Endometrial microvascular endothelial cells (primary cell): ENCODE results near the gene C4orf33. TPM values are rescaled to one million over a fixed set of nuclear protein-coding genes. Genes with fewer than 3 reads are reported as not detected.
"Not testable (repeated sequence)": the region's sequence is repeated elsewhere in the genome, so short reads cannot be mapped to it uniquely, and the experiment has no call there.

Source experiments
- in situ Hi-C: cut with HindIII; loops from 2 replicates; pipeline ENCODE4 v1.10.0; 2017; ENCODE audit warnings: low sequenced_read_pairs, low pct_unique_long_range_greater_than_20kb; ENCODE audit errors: inconsistent ontology term
- total RNA-seq: library from RNA; depleted of rRNA; stranded (reverse); fragments of >200 nt; gene quantifications from one replicate; pipeline ENCODE4 v1.2.3, GENCODE V29; 2015; ENCODE audit errors: inconsistent ontology term

C4orf33 gene
- 11.3 TPM for total RNA-seq

- in situ Hi-C loops, result no loop called here
Observed at GRCh38 chr4:129095811-129096454, at the start of gene C4orf33. Gene C4orf33, plus strand, starts transcription at chr4:129096152. Its CDS starts 6,459 bp downstream, at chr4:129102611.

GRCh38 chr4:129059028-129059427 is 36.9 kb upstream of the C4orf33 start:
- in situ Hi-C loops, result no loop called here

GRCh38 chr4:129062580-129062979 is 33.4 kb upstream of the C4orf33 start:
- in situ Hi-C loops, result no loop called here

- in situ Hi-C loops, result no loop called here
Observed at GRCh38 chr4:129063640-129064039, 32.3 kb upstream of the C4orf33 start.

GRCh38 chr4:129064717-129065116 is 31.2 kb upstream of the C4orf33 start:
- in situ Hi-C loops, result no loop called here

- in situ Hi-C loops, result not testable (repeated sequence)
Observed at GRCh38 chr4:129069537-129069936, 26.4 kb upstream of the C4orf33 start.

- in situ Hi-C loops, result no loop called here
Observed at GRCh38 chr4:129077326-129077725, 18.6 kb upstream of the C4orf33 start.

GRCh38 chr4:129080129-129080528 is 15.8 kb upstream of the C4orf33 start:
- in situ Hi-C loops, result no loop called here

GRCh38 chr4:129082302-129082701 is 13.7 kb upstream of the C4orf33 start:
- in situ Hi-C loops, result no loop called here

- in situ Hi-C loops, result no loop called here
Observed at GRCh38 chr4:129085472-129085871, 10.5 kb upstream of the C4orf33 start.

GRCh38 chr4:129087516-129087915 is 8.4 kb upstream of the C4orf33 start:
- in situ Hi-C loops, result no loop called here

- in situ Hi-C loops, result no loop called here
Observed at GRCh38 chr4:129092631-129093190, 3.2 kb upstream of the C4orf33 start.

GRCh38 chr4:129093191-129093920 is 2.6 kb upstream of the C4orf33 start, which contains the start of gene SCLT1:
Gene SCLT1, minus strand, starts transcription at chr4:129093539. Its CDS starts 436 bp downstream, at chr4:129093103.
- in situ Hi-C loops, result no loop called here

GRCh38 chr4:129094347-129094746 is 1.6 kb upstream of the C4orf33 start:
- in situ Hi-C loops, result no loop called here

GRCh38 chr4:129098531-129099001 is 2.6 kb downstream of the C4orf33 start:
- in situ Hi-C loops, result no loop called here

- in situ Hi-C loops, result no loop called here
Observed at GRCh38 chr4:129109965-129110824, 14.2 kb downstream of the C4orf33 start.

- in situ Hi-C loops, result no loop called here
Observed at GRCh38 chr4:129110931-129111330, 15.0 kb downstream of the C4orf33 start.

- in situ Hi-C loops, result no loop called here
Observed at GRCh38 chr4:129111919-129112318, 16.0 kb downstream of the C4orf33 start.

- in situ Hi-C loops, result no loop called here
Observed at GRCh38 chr4:129113434-129113833, 17.5 kb downstream of the C4orf33 start.
